GM10266 (cell line): ENCODE measurements around the gene ADGRA1.

Experiments
- DNase-seq: peaks from one replicate; pipeline ENCODE4 v3.0.0; 2012; ENCODE audit errors: extremely low spot score
- TF ChIP-seq, protein P1 (sequence below): IDR thresholded peaks from 2 replicates; pipeline ENCODE4 v1.5.1; 2012; ENCODE audit warnings: mild to moderate bottlenecking, low read depth; ENCODE audit not compliant: control insufficient read depth, insufficient read depth; ENCODE audit errors: missing control alignments

Gene ADGRA1

DNA sequence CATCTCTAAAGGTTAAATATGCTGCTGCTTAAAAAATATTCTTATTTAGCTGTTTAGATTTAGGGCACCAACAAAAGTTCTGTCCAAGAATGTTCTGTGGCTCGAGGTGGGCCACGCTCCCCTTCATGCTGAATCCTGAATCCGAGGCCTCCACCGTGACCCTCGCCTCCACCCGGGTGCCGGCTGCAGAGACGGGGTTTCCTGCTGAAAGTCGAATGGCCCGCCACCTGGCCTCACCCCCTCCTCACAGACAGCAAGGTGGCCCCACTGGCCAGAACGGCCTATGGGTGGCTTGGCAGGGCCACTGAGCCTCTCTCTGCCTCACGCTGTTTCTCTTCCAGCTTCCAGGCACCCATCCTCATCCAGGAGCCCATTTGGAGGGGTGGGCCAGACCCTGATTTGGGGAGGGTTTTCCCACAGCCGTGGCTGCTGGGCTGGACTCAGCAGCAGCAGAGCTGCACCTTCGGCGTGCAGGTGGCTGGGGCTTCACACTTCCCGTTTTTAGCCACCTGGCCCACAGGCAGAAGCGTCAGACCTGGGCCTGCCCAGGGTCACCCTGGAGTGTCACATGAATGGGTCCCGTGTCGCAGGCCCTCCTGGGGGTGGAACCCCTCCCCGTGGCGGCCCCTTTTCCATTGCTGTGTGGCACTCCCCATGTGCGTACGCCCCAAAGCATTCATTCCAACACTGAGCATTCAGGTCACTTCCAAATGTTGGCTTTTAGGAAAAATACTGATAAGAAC is 26.3 kb upstream of the ADGRA1 start:
- TF ChIP-seq, protein P1, sequence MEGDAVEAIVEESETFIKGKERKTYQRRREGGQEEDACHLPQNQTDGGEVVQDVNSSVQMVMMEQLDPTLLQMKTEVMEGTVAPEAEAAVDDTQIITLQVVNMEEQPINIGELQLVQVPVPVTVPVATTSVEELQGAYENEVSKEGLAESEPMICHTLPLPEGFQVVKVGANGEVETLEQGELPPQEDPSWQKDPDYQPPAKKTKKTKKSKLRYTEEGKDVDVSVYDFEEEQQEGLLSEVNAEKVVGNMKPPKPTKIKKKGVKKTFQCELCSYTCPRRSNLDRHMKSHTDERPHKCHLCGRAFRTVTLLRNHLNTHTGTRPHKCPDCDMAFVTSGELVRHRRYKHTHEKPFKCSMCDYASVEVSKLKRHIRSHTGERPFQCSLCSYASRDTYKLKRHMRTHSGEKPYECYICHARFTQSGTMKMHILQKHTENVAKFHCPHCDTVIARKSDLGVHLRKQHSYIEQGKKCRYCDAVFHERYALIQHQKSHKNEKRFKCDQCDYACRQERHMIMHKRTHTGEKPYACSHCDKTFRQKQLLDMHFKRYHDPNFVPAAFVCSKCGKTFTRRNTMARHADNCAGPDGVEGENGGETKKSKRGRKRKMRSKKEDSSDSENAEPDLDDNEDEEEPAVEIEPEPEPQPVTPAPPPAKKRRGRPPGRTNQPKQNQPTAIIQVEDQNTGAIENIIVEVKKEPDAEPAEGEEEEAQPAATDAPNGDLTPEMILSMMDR, result no peak
- no peak for DNase-seq

- DNase-seq, result no peak
- TF ChIP-seq, protein P1, result no peak
These were observed 25.6 kb upstream of the ADGRA1 start for GRCh38 chr10:133062085-133062484.

DNA sequence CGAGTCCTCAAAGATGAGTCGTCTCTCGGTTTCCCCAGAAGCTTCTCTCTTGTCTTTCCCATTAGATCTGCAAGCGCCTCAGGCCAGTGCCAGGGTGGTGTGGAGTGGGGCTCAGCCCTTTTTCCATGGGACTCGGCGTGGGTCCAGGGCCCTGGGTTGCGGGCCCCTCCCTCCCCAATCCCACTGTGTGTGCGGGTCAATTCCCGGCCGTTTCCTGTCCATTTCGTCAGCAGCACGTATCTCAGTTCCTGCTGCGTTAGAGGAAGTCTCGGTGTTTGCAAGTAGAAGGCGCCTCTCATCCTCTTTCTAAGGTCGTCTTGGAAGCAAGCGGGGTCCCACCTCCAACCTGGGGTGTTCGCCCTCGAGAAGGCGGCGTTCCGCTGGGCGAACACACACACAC is 25.1 kb upstream of the ADGRA1 start:
- DNase-seq, result no peak
- TF ChIP-seq, protein P1, result no peak

GRCh38 chr10:133067149-133068105 is 20.3 kb upstream of the ADGRA1 start:
- TF ChIP-seq, protein P1, result no peak
- no peak for DNase-seq

- TF ChIP-seq, protein P1, result no peak
- DNase-seq, result no peak
These were observed 19.4 kb upstream of the ADGRA1 start for GRCh38 chr10:133068111-133069032.

DNA sequence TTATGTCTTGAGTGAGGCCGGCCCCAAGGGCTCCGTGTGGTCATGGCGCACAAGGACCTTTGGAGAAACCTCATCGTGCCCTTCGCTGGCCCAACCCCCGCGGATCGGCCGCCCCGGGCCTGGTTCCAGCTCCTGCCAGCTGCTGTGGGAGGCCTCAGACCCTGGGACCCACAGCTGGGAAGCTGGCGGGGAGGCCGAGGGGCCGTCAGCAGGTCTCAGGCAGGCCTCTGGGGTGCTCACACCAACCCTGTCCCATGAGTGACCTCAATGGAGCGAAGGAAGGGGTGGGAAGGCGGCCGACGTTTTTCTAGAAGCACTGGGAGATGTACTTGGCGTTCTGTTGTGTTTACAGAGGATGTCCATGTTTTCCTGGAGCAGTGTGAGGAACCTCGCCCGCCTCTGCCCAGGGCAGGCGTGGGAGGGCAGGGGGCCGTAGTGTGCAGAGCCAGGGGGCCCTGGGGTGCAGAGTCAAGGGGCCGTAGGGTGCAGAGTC is 18.6 kb upstream of the ADGRA1 start:
- TF ChIP-seq, protein P1, result no peak
- DNase-seq, result no peak
